GM18870 (cell line): Measurements from ENCODE around the gene SBNO2.
"Not testable (repeated sequence)": the region's sequence is repeated elsewhere in the genome, so short reads cannot be mapped to it uniquely, and the experiment has no call there.

ENCODE experiments used
- ATAC-seq: cut with Tn5 transposase; IDR thresholded peaks from one replicate; pipeline ENCODE4 v1.9.1; 2021; ENCODE audit warnings: moderate library complexity; ENCODE audit not compliant: unreplicated experiment

The SBNO2 gene

GRCh38 chr19:1122021-1122971, 51.8 kb downstream of the SBNO2 start:
- ATAC-seq = no peak

- no peak for ATAC-seq
These were observed 52.7 kb downstream of the SBNO2 start for GRCh38 chr19:1121395-1121794.

- ATAC-seq = no peak
These were observed 54.4 kb downstream of the SBNO2 start for GRCh38 chr19:1119475-1120217.

GRCh38 chr19:1118999-1119398, 55.1 kb downstream of the SBNO2 start:
- ATAC-seq = no peak

- no peak for ATAC-seq
These were observed 56.4 kb downstream of the SBNO2 start for GRCh38 chr19:1117654-1118053.

- no peak for ATAC-seq
These were observed 57.1 kb downstream of the SBNO2 start for GRCh38 chr19:1116726-1117581.

GRCh38 chr19:1115646-1116420, 58.2 kb downstream of the SBNO2 start:
- no peak for ATAC-seq

GRCh38 chr19:1114728-1115127, 59.3 kb downstream of the SBNO2 start:
- not testable (repeated sequence) for ATAC-seq

- ATAC-seq = no peak
These were observed 60.0 kb downstream of the SBNO2 start for GRCh38 chr19:1113986-1114483.

- ATAC-seq = no peak
These were observed 60.8 kb downstream of the SBNO2 start for GRCh38 chr19:1113030-1113985.

GRCh38 chr19:1112268-1113029, 61.6 kb downstream of the SBNO2 start:
- no peak for ATAC-seq

GRCh38 chr19:1111641-1112267, 62.3 kb downstream of the SBNO2 start:
- ATAC-seq = no peak

GRCh38 chr19:1110809-1111640, 63.0 kb downstream of the SBNO2 start:
- no peak for ATAC-seq

GRCh38 chr19:1109697-1110671, 64.1 kb downstream of the SBNO2 start:
- no peak for ATAC-seq

GRCh38 chr19:1109032-1109551, 65.0 kb downstream of the SBNO2 start:
- no peak for ATAC-seq
